ENCODE measurements around the gene ZGPAT. TPM values are rescaled to one million over a fixed set of nuclear protein-coding genes. Genes with fewer than 3 reads are reported as not detected.
"Not testable (repeated sequence)": the region's sequence is repeated elsewhere in the genome, so short reads cannot be mapped to it uniquely, and the experiment has no call there.

ZGPAT gene
- total and polyA plus RNA-seq, 2 of the 8 experiments (the other 6 are each of a cell fraction or from before 2014, with no cell fraction given): 14.5 to 21.4 TPM

DNA sequence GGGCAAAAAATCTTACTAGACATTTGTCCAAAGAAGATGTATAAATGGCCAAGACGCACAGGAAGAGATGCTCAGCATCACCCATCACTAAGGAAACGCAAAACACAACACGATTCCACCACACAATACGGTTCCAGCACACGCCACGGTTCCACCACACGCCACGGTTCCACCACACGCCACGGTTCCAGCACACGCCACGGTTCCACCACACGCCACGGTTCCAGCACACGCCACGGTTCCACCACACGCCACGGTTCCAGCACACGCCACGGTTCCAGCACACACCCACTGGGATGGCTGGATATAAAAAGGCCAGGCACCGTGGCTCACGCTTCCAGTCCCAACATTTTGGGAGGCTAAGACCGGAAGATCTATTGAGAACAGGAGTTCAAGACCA lies 69.0 kb downstream of the ZGPAT start:
- not testable (repeated sequence) for H3K23ac ChIP-seq (ENCODE audit: insufficient read length); H3K4me1 ChIP-seq (replicated peaks in 1 of 4; ENCODE audit: control insufficient read depth in 3 of 4, insufficient read depth in 4 of 4, low read length in 3 of 4); H3K4me3 ChIP-seq (ENCODE audit: extremely low read depth in 1 of 4, insufficient read depth in 2 of 4, low read depth in 3 of 4, low read length in 4 of 4); H3K27ac ChIP-seq (ENCODE audit: low read depth, low read length); H3K23me2 ChIP-seq (ENCODE audit: low read depth, low read length); H2BK12ac ChIP-seq (ENCODE audit: low read depth, low read length); DNase-seq (ENCODE audit: low read depth in 1 of 2, low spot score in 2 of 2); H3K27me3 ChIP-seq (replicated peaks in 1 of 4; ENCODE audit: control insufficient read depth in 3 of 4, extremely low read depth in 1 of 4, insufficient read depth in 3 of 4, low read length in 3 of 4); H3K18ac ChIP-seq (ENCODE audit: extremely low read depth, low read length); H2BK15ac ChIP-seq (ENCODE audit: low read length); H2BK5ac ChIP-seq (ENCODE audit: low read depth, low read length); H2BK120ac ChIP-seq (replicated peaks; ENCODE audit: low read depth, low read length); H3K56ac ChIP-seq (replicated peaks; ENCODE audit: insufficient read length, low read depth, low read length); H2AFZ ChIP-seq (ENCODE audit: low read length); H4K8ac ChIP-seq (ENCODE audit: extremely low read depth, insufficient read depth, low read length); H3K9ac ChIP-seq (replicated peaks in 1 of 4; ENCODE audit: extremely low read depth in 1 of 4, low read depth in 3 of 4, low read length in 3 of 4); H4K91ac ChIP-seq (replicated peaks; ENCODE audit: insufficient read length, low read length); H3K4me2 ChIP-seq (ENCODE audit: insufficient read depth in 1 of 2, low read depth in 2 of 2, low read length in 2 of 2); FAIRE-seq; H3K9me3 ChIP-seq (ENCODE audit: insufficient read depth in 2 of 2, low read depth in 1 of 2, low read length in 1 of 2); H3K4ac ChIP-seq (replicated peaks; ENCODE audit: insufficient read length, low read depth, low read length); H2BK20ac ChIP-seq (ENCODE audit: low read length); H2AK5ac ChIP-seq (ENCODE audit: low read depth, low read length); H4K5ac ChIP-seq (ENCODE audit: insufficient read length, low read depth, low read length); H3K14ac ChIP-seq (ENCODE audit: insufficient read length); H3K36me3 ChIP-seq (ENCODE audit: control insufficient read depth in 2 of 4, insufficient read depth in 4 of 4, low read length in 3 of 4)
- POLR2A ChIA-PET (ENCODE audit: partially characterized antibody): interaction anchor here (1.3 kb wide), 1 partner anchor 10 kb away, joined by 3 read pairs; no protein-coding TSS in a partner anchor
- TF ChIP-seq EGR1 (IDR thresholded peaks at IDR 0.05; ENCODE audit: borderline replicate concordance, low read depth, low read length): peak; percentile 77; the same call in 1 of the 2 replicates
- WGBS, 2 experiments (ENCODE audit: extremely low coverage in 1 of 2, insufficient coverage in 1 of 2, insufficient read length in 1 of 2, insufficient replicate concordance in 2 of 2, low coverage in 1 of 2, low lambda C conversion rate in 2 of 2, missing lambda C conversion rate in 1 of 2): 96% methylated on average over 22 of the region's 23 CpGs; no CpG with 5 or more reads in 1 of the 2 experiments
- Histone ChIP-seq H3K79me2 (ENCODE audit: control insufficient read depth in 1 of 2, insufficient read depth in 2 of 2, low read length in 2 of 2) (peaks cover 4 to 11% of the 10 kb centered on the region in 2 experiments; a peak in 2 of 4 replicates), H3K79me1 (ENCODE audit: low read depth, low read length) (peaks cover 14% of the 10 kb centered on the region), H4K20me1 (replicated peaks in 1 of 2; ENCODE audit: control insufficient read depth in 1 of 2, insufficient read depth in 2 of 2, low read length in 2 of 2) (peaks cover 3 to 14% of the 10 kb centered on the region in 2 experiments)
- CTCF ChIA-PET (ENCODE audit: partially characterized antibody): interaction anchor here (0.8 to 10.7 kb wide), 8 partner anchors 11 to 123 kb away, joined by 3 to 191 read pairs (median 8); partner anchors contain the start of gene SLC2A4RG

Data from H1 (cell line).